Panc1 (cell line): ENCODE results near the gene PPP2R5D. TPM values are rescaled to one million over a fixed set of nuclear protein-coding genes. Genes with fewer than 3 reads are reported as not detected.

ENCODE experiments used
- ATAC-seq: fragments of 200-7000 bp; cut with Tn5 transposase; 2 replicates; pipeline ENCODE4 v1.9.1; 2020; ENCODE audit warnings: mild to moderate bottlenecking, moderate library complexity
- BruUV-seq: library from RNA; stranded (reverse); fragments of 400-500 nt; replicated peaks from 2 replicates; lab custom pipeline; 2021; lab: Mats Ljungman, UMichigan
- CTCF ChIA-PET: fragments of 300-600 bp; sonication (Branson Sonifier 250); formaldehyde crosslinking; loops from one replicate; lab custom pipeline; 2022; ENCODE audit warnings: antibody characterized with exemption; lab: Charles Lee
- POLR2A ChIA-PET: fragments of 300-600 bp; sonication (Branson Sonifier 250); formaldehyde crosslinking; loops from one replicate; lab custom pipeline; 2022; ENCODE audit warnings: antibody characterized with exemption; lab: Charles Lee
- DNase-seq: peaks from one replicate; pipeline ENCODE4 v3.0.0-alpha.2; 2010; ENCODE audit warnings: low read depth, low spot score
- H3K27ac ChIP-seq: 2 replicates; pipeline ENCODE4 v1.5.1; 2011; ENCODE audit warnings: mild to moderate bottlenecking, low read length, inconsistent platforms
- H3K27me3 ChIP-seq: fragments of 200-500 bp; sonication (Bioruptor generic); 2 replicates; pipeline ENCODE4 v1.6.0; 2014; ENCODE audit warnings: low read length, inconsistent platforms; ENCODE audit not compliant: control insufficient read depth, insufficient read depth
- H3K36me3 ChIP-seq: fragments of 200-500 bp; sonication (Bioruptor generic); 2 replicates; pipeline ENCODE4 v1.5.1; 2014; ENCODE audit warnings: inconsistent platforms, mild to moderate bottlenecking, low read length, moderate library complexity; ENCODE audit not compliant: control insufficient read depth, insufficient read depth
- H3K4me1 ChIP-seq: 2 replicates; pipeline ENCODE4 v1.5.1; 2011; ENCODE audit warnings: inconsistent platforms, mild to moderate bottlenecking, low read length, moderate library complexity; ENCODE audit not compliant: control insufficient read depth, insufficient read depth
- H3K4me3 ChIP-seq, 2 experiments: 2 replicates each; pipeline ENCODE4 v1.5.1; 2011 to 2012; ENCODE audit warnings: low read depth in 2 of 2, low read length in 2 of 2, mild to moderate bottlenecking in 2 of 2, inconsistent platforms in 1 of 2, moderate library complexity in 1 of 2
- H3K9me3 ChIP-seq: fragments of 200-500 bp; sonication (Bioruptor generic); 2 replicates; pipeline ENCODE4 v1.5.1; 2014; ENCODE audit warnings: low read depth, mild to moderate bottlenecking, inconsistent platforms, low read length, moderate library complexity; ENCODE audit not compliant: control insufficient read depth, insufficient read depth
- POLR2AphosphoS5 ChIP-seq: IDR thresholded peaks from 2 replicates; pipeline ENCODE4 v1.6.1; 2012; ENCODE audit warnings: mild to moderate bottlenecking, low read depth, low read length, moderate library complexity
- SIN3A ChIP-seq: IDR thresholded peaks from 2 replicates; pipeline ENCODE4 v1.6.1; 2012; ENCODE audit warnings: low read depth, mild to moderate bottlenecking, low read length, moderate library complexity, borderline replicate concordance; ENCODE audit not compliant: insufficient read depth
- TCF7L2 ChIP-seq: IDR thresholded peaks from 2 replicates; pipeline ENCODE4 v1.6.1; 2011; ENCODE audit warnings: mild to moderate bottlenecking, low read depth, low read length, inconsistent platforms
- in situ Hi-C: cut with HindIII; loops from 2 replicates; pipeline ENCODE4 v1.10.0; 2016; ENCODE audit warnings: low sequenced_read_pairs, low pct_unique_long_range_greater_than_20kb
- intact Hi-C: fragments of 100-400 bp; cut with micrococcal nuclease; formaldehyde crosslinking; loops from one replicate; pipeline ENCODE4 v1.10.0; 2022; ENCODE audit not compliant: unreplicated experiment
- total RNA-seq: library from RNA; stranded (reverse); gene quantifications from one replicate; pipeline ENCODE4 v1.2.1, GENCODE V29; 2021; ENCODE audit not compliant: unreplicated experiment
- TF ChIP-seq, protein P1 (sequence below): fragments of 450-650 bp; IDR thresholded peaks from 2 replicates; pipeline ENCODE4 v1.5.1; 2017; ENCODE audit warnings: mild to moderate bottlenecking
- TF ChIP-seq, protein P2 (sequence below), 2 experiments: IDR thresholded peaks; 2 replicates each; pipeline ENCODE4 v1.6.1; 2011 to 2012; ENCODE audit warnings: low read depth in 2 of 2, control low read depth in 1 of 2, low read length in 1 of 2, mild to moderate bottlenecking in 1 of 2, moderate library complexity in 1 of 2; ENCODE audit not compliant: insufficient read depth in 1 of 2

Gene PPP2R5D
- total RNA-seq, 1 experiment from 2014 or later = 63.6 TPM

DNA sequence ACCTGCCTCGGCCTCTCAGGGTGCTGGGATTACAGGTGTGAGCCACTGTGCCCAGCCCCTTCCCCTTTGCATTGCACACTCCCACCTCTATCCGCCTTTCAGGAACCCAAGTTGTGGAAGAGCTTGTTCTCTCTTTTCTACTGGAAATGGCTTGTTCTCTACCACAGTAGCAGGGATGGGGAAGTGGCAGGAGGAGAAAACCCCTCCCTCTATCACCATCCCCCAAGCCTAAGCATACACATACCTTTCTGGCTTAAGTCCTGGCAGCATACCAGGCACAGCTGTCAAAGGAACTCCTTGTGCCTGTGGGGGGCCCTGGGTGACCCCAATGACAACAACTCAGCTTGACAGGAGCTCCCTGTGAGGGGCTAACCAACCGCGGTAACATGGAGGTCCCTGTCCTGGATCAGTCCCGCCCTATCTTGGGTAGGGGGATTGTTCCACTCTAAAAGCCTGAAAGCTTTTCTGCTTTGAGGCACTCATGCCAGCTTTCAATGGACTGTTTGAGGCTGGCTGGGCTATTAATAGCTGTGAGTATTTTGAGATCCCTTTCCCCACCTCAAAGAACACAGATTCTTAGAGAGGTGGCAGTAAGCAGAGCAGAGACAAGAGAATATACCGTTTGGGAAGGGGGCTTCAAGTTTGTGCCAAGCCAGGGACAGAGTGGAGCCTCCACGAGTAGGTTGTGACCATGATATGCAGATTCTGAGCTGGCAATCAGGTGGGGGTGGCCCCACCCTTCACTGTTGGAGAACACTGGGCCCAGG, 32.0 kb downstream of the PPP2R5D start:
- in situ Hi-C loops = no loop called here
- CTCF ChIA-PET = no interaction called here
- POLR2A ChIA-PET = interaction anchor here (0.5 kb wide), 1 partner anchor 19 kb away, joined by 3 read pairs; no protein-coding TSS in a partner anchor

DNA sequence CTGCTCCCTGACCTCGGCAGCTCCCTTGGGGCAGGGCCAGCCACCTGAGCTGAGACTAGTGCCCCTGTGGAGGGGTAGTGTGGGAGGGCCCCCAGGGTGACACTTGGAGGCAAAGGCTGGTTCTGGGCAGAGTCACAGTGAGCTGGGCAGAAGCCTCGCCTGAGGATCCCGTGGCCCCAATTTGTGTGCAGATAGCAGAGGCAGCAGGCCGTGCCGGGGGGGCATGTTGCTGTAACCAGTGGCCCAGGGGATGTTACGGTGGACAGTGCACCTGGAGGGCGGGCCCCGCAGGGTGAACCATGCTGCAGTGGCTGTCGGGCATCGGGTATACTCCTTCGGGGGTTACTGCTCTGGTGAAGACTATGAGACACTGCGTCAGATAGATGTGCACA, 32.6 kb downstream of the PPP2R5D start:
- ATAC-seq = no peak
- in situ Hi-C loops = no loop called here
- CTCF ChIA-PET = no interaction called here

More for the DNA sequence above, 32.0 kb downstream of the PPP2R5D start:
- TSS peak; percentile 22 for BruUV-seq
- H3K4me1 ChIP-seq = peaks cover 30% of the 10 kb centered on the region
- H3K4me3 ChIP-seq = no peak overlapping the region
- no peaks in the 10 kb centered on the region for H3K9me3 ChIP-seq
- no peak overlapping the region for H3K27ac ChIP-seq
- no peaks in the 10 kb centered on the region for H3K27me3 ChIP-seq
- ATAC-seq (no peak), DNase-seq (no peak)
- intact Hi-C loops = no loop called here
- TF ChIP-seq SIN3A = no peak
- no peak for TF ChIP-seq TCF7L2
- H3K36me3 ChIP-seq = peaks cover 6% of the 10 kb centered on the region

More for the DNA sequence above, 32.6 kb downstream of the PPP2R5D start:
- Histone ChIP-seq H3K27me3 (no peaks in the 10 kb centered on the region), H3K9me3 (no peaks in the 10 kb centered on the region), H3K27ac (no peak overlapping the region), H3K4me3 (no peak overlapping the region), H3K4me1 (peaks cover 28% of the 10 kb centered on the region), H3K36me3 (peaks cover 6% of the 10 kb centered on the region)
- DNase-seq = no peak
- no peak for TF ChIP-seq POLR2AphosphoS5
- TF ChIP-seq, protein P1, sequence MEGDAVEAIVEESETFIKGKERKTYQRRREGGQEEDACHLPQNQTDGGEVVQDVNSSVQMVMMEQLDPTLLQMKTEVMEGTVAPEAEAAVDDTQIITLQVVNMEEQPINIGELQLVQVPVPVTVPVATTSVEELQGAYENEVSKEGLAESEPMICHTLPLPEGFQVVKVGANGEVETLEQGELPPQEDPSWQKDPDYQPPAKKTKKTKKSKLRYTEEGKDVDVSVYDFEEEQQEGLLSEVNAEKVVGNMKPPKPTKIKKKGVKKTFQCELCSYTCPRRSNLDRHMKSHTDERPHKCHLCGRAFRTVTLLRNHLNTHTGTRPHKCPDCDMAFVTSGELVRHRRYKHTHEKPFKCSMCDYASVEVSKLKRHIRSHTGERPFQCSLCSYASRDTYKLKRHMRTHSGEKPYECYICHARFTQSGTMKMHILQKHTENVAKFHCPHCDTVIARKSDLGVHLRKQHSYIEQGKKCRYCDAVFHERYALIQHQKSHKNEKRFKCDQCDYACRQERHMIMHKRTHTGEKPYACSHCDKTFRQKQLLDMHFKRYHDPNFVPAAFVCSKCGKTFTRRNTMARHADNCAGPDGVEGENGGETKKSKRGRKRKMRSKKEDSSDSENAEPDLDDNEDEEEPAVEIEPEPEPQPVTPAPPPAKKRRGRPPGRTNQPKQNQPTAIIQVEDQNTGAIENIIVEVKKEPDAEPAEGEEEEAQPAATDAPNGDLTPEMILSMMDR = no peak
- TF ChIP-seq, protein P2, sequence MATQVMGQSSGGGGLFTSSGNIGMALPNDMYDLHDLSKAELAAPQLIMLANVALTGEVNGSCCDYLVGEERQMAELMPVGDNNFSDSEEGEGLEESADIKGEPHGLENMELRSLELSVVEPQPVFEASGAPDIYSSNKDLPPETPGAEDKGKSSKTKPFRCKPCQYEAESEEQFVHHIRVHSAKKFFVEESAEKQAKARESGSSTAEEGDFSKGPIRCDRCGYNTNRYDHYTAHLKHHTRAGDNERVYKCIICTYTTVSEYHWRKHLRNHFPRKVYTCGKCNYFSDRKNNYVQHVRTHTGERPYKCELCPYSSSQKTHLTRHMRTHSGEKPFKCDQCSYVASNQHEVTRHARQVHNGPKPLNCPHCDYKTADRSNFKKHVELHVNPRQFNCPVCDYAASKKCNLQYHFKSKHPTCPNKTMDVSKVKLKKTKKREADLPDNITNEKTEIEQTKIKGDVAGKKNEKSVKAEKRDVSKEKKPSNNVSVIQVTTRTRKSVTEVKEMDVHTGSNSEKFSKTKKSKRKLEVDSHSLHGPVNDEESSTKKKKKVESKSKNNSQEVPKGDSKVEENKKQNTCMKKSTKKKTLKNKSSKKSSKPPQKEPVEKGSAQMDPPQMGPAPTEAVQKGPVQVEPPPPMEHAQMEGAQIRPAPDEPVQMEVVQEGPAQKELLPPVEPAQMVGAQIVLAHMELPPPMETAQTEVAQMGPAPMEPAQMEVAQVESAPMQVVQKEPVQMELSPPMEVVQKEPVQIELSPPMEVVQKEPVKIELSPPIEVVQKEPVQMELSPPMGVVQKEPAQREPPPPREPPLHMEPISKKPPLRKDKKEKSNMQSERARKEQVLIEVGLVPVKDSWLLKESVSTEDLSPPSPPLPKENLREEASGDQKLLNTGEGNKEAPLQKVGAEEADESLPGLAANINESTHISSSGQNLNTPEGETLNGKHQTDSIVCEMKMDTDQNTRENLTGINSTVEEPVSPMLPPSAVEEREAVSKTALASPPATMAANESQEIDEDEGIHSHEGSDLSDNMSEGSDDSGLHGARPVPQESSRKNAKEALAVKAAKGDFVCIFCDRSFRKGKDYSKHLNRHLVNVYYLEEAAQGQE (IDR thresholded peaks at IDR 0.05; ENCODE audit: insufficient read depth in 1 of 2, low read depth in 2 of 2, low read length in 1 of 2) = no peak
- no peak for TF ChIP-seq SIN3A
- no peak for TF ChIP-seq TCF7L2
- no TSS peak for BruUV-seq
- intact Hi-C loops = no loop called here
- POLR2A ChIA-PET = interaction anchor here (0.5 kb wide), 1 partner anchor 19 kb away, joined by 3 read pairs; no protein-coding TSS in a partner anchor
